ENCODE data around the gene IGF2BP3.
A peak's percentile ranks its signal among the peaks of the same experiment; 100 is the strongest.

IGF2BP3 gene

GRCh38 chr7:23380556-23380955 lies 89.7 kb downstream of the IGF2BP3 start:
- no peak for DNase-seq (ENCODE audit: low read depth in 4 of 4, low spot score in 1 of 4)

- DNase-seq (ENCODE audit: low read depth in 4 of 4, low spot score in 1 of 4), result no peak
Observed at GRCh38 chr7:23378996-23379395, 91.3 kb downstream of the IGF2BP3 start.

- DNase-seq (ENCODE audit: low read depth in 4 of 4, low spot score in 1 of 4), result no peak
Observed at GRCh38 chr7:23377134-23377533, 93.2 kb downstream of the IGF2BP3 start.

GRCh38 chr7:23373151-23374004 lies 96.9 kb downstream of the IGF2BP3 start:
- DNase-seq (ENCODE audit: low read depth in 4 of 4, low spot score in 1 of 4), result peak in 3 of 4 experiments; percentile 11 to 45 (median 40)

DNA sequence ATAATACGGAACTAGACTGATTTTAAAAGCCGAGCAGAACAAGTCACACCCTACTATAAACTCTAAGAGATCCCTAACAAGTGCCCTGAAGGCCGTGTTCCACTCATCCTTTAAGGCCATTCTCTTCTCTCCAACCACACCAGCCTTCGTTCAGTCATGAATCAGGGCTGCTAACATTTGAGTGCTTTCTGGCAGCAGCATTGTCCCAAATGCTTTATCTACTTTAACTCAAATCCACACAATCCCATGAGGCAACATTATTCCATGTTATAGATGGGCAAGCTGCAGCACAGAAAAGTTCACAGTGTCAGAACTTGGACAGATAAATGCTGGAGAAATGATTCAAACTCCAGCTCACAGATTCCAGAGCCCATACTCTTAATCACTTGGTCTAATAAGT lies 97.7 kb downstream of the IGF2BP3 start:
- no peak for DNase-seq (ENCODE audit: low read depth in 4 of 4, low spot score in 1 of 4)

DNA sequence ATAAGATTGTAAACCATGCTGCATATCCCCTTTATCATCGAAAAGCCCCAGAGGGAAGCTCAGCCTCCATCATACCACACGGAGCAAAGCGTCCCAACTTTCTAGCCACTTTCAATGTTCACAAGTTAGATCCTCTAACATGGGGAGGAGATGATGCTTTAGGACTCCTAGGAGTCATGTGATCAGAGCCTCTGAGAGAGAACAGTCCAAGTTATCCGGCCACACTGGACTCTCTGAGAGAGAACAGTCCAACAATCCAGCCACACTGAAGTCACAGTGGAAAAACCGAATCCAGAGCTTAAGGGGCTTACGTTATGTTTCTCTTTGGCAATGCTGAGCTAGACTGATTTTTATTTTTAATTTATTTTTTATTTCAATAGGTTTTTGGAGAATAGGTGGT lies 98.6 kb downstream of the IGF2BP3 start:
- DNase-seq (ENCODE audit: low read depth in 4 of 4, low spot score in 1 of 4), result no peak

GRCh38 chr7:23369695-23370404 lies 100.4 kb downstream of the IGF2BP3 start:
- no peak for DNase-seq (ENCODE audit: low read depth in 4 of 4, low spot score in 1 of 4)

GRCh38 chr7:23369100-23369499 lies 101.2 kb downstream of the IGF2BP3 start:
- no peak for DNase-seq (ENCODE audit: low read depth in 4 of 4, low spot score in 1 of 4)

DNA sequence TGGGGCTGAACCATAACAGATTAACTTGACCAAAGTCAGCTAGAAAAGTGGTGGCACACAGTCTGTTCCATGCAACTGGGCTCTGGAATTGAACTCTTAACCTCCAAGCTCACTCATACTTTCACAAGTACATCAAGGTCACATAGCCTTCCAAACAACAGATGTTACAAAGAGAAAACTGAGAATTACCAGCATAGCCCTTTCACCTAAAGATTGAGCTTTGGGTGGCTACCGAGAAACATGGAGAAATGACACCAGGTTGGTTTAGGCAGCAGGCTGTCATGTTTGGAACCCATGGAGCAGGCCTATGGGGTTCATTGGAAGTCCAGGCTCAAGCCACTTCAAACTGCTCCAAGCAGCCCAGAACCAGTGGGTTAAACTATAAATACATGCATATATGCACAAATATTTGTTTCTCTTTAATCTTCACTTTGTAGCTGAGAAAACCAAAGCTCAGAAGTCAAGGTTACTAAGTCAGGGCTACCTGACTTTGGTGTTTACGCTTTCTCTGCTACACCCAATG lies 112.1 kb downstream of the IGF2BP3 start:
- no peak for DNase-seq (ENCODE audit: low read depth in 4 of 4, low spot score in 1 of 4)

GRCh38 chr7:23357190-23358093 lies 112.8 kb downstream of the IGF2BP3 start:
- DNase-seq (ENCODE audit: low read depth in 4 of 4, low spot score in 1 of 4), result no peak

- DNase-seq (ENCODE audit: low read depth in 4 of 4, low spot score in 1 of 4), result no peak
Observed at GRCh38 chr7:23356726-23357125, 113.6 kb downstream of the IGF2BP3 start.

DNA sequence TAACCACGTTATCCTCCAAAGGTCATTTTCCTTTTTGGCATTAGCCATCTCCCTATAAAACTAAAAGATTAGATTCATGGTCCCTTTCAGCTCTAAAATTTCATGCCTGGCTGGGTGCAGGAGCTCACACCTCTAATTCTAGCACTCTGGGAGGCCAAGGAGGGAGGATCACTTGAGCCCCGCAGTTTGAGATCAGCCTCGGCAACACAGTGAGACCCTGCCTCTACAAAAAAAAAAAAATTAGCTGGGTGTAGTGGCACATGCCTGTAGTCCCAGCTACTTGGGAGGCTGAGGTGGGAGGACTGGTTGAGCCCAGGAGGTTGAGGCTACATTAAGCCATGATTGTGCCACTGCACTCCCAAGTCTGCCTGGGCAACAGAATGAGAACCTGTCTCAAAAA lies 114.1 kb downstream of the IGF2BP3 start:
- DNase-seq (ENCODE audit: low read depth in 4 of 4, low spot score in 1 of 4), result no peak

DNA sequence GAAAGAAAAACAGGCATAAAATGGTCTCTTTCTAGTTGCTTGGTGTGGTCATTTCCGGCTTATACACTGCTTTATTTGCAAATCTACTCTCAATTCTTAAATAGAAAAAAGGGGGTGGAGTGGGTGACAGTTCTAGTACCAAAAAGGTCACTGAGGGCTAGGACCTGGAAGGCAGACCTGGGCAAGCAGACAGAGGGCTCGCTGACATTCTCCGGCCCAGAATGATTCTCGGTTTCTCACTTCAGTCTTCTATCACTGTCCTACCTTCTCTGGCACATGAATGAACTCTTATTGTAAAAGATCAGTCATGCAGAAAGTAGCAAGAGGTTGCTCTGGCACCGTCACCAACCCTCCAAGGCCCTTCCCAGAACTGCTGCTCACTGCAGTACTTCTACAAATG lies 117.1 kb downstream of the IGF2BP3 start:
- DNase-seq (ENCODE audit: low read depth in 4 of 4, low spot score in 1 of 4), result no peak

DNA sequence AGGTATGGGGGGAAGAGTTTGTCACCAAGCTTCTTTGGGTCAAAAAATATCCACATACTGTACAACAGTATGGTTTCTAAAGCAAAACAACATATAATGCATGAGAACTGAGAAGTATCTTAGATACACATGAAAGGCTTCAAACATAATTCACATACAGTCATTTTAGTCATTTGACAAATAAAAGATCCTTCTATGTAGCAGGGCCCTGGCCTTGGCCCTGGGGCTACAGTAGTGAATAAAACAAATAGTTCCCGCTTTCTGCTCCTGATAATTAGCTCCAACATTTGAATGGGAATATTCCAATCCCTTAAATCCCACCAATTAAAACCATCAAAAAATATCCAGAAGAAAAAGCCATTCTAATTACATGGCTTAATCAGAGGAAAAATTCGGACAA lies 119.8 kb downstream of the IGF2BP3 start:
- DNase-seq (ENCODE audit: low read depth in 4 of 4, low spot score in 1 of 4), result no peak

GRCh38 chr7:23349484-23350157 lies 120.7 kb downstream of the IGF2BP3 start:
- no peak for DNase-seq (ENCODE audit: low read depth in 4 of 4, low spot score in 1 of 4)

DNA sequence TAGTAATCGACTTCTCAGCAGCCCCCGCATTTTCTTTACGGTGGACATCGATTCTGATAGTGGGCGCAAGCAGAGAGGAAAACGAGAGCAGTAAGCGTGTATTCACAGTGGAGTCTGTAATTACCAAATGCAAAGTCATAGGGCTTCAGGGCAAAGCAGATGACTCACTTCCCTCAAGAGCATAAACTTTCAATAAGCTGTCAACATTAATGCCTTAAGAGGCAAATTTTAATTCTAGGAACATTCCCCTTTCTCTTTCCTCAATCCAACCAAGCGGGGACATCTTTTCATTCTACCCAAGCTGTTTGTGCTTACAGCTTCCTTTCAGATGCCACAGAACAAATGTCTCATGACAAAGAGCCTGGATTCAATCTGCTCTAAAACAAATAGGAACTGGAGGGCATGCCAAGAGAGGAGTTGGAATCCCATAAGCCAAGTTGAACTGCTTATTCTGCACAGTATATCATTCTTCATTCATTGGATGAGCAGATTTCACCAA lies 122.6 kb downstream of the IGF2BP3 start:
- DNase-seq (ENCODE audit: low read depth in 4 of 4, low spot score in 1 of 4), result no peak

DNA sequence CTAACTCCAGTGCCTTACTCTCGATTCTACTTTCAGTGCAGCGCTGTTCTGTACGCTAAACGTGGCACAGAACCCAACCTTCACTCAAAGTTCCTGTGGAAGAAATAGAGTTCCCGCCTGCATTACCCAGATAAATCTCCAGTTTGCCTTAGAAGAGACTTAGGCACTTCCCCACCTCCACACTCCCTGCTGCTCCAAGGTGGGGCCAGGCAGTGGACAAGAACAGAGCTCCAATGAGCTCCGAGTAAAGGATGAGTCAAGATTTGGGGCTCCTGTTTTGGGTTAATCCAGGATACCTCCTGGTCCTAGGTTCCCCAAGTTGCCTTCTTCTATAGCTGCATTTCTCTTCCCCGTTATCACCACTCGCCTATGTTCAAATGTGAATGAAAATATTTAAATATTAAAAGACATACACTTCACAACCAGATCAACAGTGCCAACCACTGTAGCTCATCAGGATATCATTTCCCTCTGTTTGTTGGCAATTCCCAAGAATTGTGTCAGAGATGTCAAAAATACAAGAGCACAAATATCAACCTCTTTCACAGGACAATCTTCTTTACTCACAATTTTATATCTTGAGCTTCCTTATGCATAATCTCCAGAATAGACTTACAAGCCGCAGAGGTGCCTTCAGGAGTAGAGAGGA lies 123.1 kb downstream of the IGF2BP3 start:
- DNase-seq (ENCODE audit: low read depth in 4 of 4, low spot score in 1 of 4), result no peak

DNA sequence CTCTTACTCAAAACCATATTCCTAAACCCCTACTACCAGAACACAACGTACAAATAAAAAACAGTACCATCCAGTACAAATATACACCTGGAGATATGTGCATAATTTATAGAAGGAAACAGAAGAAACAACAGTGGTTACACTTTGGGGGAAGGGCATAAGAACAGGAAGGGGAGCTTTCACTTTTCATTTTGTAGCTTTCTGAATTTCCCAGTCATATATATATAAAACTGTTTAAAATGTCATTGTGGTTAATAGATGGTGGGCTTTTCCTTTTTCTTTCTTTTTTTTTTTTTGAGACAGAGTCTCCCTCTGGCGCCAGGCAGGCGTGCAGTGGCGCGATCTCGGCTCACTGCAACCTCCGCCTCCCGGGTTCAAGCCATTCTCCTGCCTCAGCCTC lies 124.0 kb downstream of the IGF2BP3 start:
- DNase-seq (ENCODE audit: low read depth in 4 of 4, low spot score in 1 of 4), result no peak

DNA sequence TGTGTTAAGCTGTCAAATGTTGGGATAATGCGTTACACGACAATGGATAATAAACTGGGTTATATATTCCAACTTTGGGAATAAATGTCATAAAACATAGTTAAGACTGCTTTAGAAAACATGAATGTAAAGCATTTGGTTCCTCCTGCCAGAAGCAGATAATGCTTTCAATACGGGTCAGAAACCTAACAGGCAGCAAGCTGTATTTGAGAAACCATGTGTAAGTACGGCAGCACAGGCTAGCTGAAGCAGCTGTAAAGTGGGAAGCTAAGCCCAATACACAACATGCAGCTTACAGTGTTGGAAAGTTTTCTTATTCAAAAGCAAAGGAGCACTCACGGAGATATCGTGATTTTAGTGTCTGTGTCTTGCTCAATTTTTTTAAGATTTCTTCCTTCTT lies 124.7 kb downstream of the IGF2BP3 start:
- no peak for DNase-seq (ENCODE audit: low read depth in 4 of 4, low spot score in 1 of 4)

All from stimulated activated CD4-positive, alpha-beta T cell treated with anti-CD3 and anti-CD28 coated beads, Interleukin-1b, Interleukin-23, amount 100 ng/mL, for 24 hours (primary cell).